Endothelial cell of coronary artery (primary cell): Measurements from ENCODE around the gene ATP4B. TPM values are rescaled to one million over a fixed set of nuclear protein-coding genes. Genes with fewer than 3 reads are reported as not detected.

Experiments
- total RNA-seq: library from RNA; depleted of rRNA; stranded (reverse); fragments of >200 nt; gene quantifications from 2 replicates; pipeline ENCODE4 v1.2.3, GENCODE V29; 2014

The ATP4B gene
- total RNA-seq = not detected in 2 replicates

DNA sequence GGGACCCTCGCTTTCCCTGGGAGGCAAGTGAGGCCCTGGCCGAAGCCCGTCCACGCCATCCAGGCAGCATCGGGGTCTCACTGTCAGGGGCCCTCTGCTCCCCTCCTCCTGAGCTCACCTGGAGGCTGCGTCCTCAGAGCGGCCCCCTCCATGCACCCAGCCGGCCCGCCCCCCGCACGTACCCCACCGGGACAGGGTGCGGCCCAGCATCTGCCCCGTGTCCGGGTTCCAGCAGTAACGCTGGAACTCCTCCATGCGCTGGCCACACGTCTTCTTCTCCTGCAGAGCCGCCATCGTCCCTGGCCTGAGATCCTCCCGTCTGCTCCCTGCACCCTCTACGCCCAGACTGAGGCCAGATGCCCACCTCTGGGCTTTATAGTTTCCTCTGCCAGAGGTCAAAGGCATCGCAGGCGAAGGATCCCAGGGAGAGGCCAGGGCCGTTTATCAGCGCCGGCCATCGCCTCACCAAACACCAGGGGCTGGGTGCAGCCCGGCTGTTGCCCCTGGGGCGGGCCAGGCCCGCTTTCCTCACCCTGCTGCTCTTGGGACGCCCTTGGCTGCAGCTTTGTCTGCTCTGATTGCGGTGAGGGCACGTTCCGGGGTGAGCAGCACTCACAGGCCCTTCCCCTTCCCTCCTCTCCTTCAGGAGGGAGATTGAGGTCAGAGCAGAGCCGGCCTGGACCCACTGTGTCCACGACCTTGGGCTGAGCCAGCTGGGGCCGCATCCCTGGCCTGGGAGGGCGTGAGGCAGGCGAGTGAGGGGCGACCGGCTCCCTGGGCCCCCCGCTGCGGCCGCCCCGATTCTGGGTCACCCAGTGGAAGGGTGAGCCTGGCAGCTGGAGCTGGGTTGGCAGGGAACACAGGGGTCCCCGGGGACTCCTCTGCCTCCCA lies at the start of gene ATP4B:
TSS of gene ATP4B (minus strand) at position 348 of the 891 bp plus-strand sequence. CDS start at position 294, 54 bp downstream.

DNA sequence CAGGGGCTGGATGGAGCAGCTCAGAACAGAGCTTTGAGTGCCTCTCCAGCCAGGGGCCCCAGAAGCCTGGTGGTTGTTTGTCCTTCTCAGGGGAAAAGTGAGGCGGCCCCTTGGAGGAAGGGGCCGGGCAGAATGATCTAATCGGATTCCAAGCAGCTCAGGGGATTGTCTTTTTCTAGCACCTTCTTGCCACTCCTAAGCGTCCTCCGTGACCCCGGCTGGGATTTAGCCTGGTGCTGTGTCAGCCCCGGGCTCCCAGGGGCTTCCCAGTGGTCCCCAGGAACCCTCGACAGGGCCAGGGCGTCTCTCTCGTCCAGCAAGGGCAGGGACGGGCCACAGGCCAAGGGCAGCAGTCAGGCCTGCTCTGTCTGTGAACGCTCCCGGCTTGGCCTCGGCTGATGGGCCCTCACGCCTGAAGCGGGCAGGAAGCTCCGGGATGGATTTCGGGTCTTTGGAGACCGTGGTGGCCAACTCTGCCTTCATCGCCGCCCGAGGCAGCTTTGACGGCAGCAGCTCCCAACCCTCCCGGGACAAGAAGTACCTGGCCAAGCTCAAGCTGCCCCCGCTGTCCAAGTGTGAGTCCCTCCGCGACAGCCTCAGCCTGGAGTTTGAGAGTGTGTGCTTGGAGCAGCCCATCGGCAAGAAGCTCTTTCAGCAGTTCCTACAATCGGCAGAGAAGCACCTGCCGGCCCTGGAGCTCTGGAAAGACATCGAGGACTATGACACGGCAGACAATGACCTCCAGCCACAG lies 9.1 kb upstream of the ATP4B start, which contains the start of gene GRK1:
TSS of gene GRK1 (plus strand) at position 269 of the 751 bp plus-strand sequence. CDS start at position 437, 168 bp downstream.

Other genes starting within 250 kb of the ATP4B start
- 0.36 and 1.3 TPM in 2 replicates for gene ADPRHL1, start 204.7 kb downstream of the ATP4B start, total RNA-seq
- gene DCUN1D2, start 167.5 kb downstream of the ATP4B start, total RNA-seq = 5.6 and 11.0 TPM in 2 replicates
- gene TFDP1, start 73.4 kb downstream of the ATP4B start, total RNA-seq = 46.3 and 54.2 TPM in 2 replicates
- gene GRK1, start 9.0 kb upstream of the ATP4B start, total RNA-seq = not detected in 2 replicates
- 23.0 and 26.9 TPM in 2 replicates for gene TMEM255B, start 101.0 kb upstream of the ATP4B start, total RNA-seq
- gene GAS6, start 205.9 kb upstream of the ATP4B start, total RNA-seq = 78.1 and 150 TPM in 2 replicates